ENCODE results near the gene LRRC18.

- TF ChIP-seq POLR2A (IDR thresholded peaks at IDR 0.05; ENCODE audit: low read depth), result no peak
- no peak for TF ChIP-seq CTCF (IDR thresholded peaks at IDR 0.05)
- TF ChIP-seq EP300 (IDR thresholded peaks at IDR 0.05), result no peak
These were observed 14.7 kb downstream of the LRRC18 start for GRCh38 chr10:48924988-48925387.
